CD4-positive, CD25-positive, alpha-beta regulatory T cell (primary cell): ENCODE measurements around the gene ATAD3B. TPM values are rescaled to one million over a fixed set of nuclear protein-coding genes. Genes with fewer than 3 reads are reported as not detected.
"Not testable (repeated sequence)": the region's sequence is repeated elsewhere in the genome, so short reads cannot be mapped to it uniquely, and the experiment has no call there.

Source experiments
- ATAC-seq, 2 donors: fragments of 150-1000 bp; cut with Tn5 transposase; one replicate each; pipeline ENCODE4 v1.10.0; 2021; ENCODE audit warnings: low read depth in 2 of 2, moderate number of reproducible peaks in 2 of 2, moderate library complexity in 1 of 2
- DNase-seq, 3 donors: peaks; one replicate each; pipeline versions ENCODE4 v3.0.0 to v3.0.0-alpha.2; 2012 to 2022; ENCODE audit warnings: mixed read lengths in 1 of 3
- H3K27ac ChIP-seq: one replicate; pipeline ENCODE4 v1.7.0; 2013; ENCODE audit warnings: mild to moderate bottlenecking, low read length; ENCODE audit not compliant: insufficient read depth, poor library complexity, severe bottlenecking
- H3K27me3 ChIP-seq: one replicate; pipeline ENCODE4 v1.7.0; 2013; ENCODE audit warnings: low read length; ENCODE audit not compliant: control insufficient read depth, insufficient read depth
- H3K36me3 ChIP-seq: one replicate; pipeline ENCODE4 v1.7.0; 2013; ENCODE audit warnings: mild to moderate bottlenecking, low read length, moderate library complexity; ENCODE audit not compliant: control insufficient read depth, insufficient read depth
- H3K4me1 ChIP-seq: 2 replicates; pipeline ENCODE4 v1.7.0; 2013; ENCODE audit warnings: mild to moderate bottlenecking, low read length; ENCODE audit not compliant: insufficient read depth, control insufficient read depth, poor library complexity, severe bottlenecking
- H3K4me3 ChIP-seq: one replicate; pipeline ENCODE4 v1.7.0; 2013; ENCODE audit warnings: low read depth, mild to moderate bottlenecking, low read length, moderate library complexity
- H3K9me3 ChIP-seq, 2 experiments: 1 replicate in 1 of 2; 2 replicates in 1 of 2; pipeline ENCODE4 v1.7.0; 2013; ENCODE audit warnings: low read length in 2 of 2, mild to moderate bottlenecking in 1 of 2, moderate library complexity in 1 of 2; ENCODE audit not compliant: control insufficient read depth in 2 of 2
- H3K27ac Mint-ChIP-seq, 3 donors: one replicate each; pipeline ENCODE4 v1.8.0; 2020 to 2022; ENCODE audit warnings: mild to moderate bottlenecking in 3 of 3, mixed read lengths in 3 of 3, moderate library complexity in 2 of 3
- H3K27me3 Mint-ChIP-seq: one replicate; pipeline ENCODE4 v1.8.0; 2022; ENCODE audit warnings: mild to moderate bottlenecking, mixed read lengths
- H3K36me3 Mint-ChIP-seq: one replicate; pipeline ENCODE4 v1.8.0; 2020; ENCODE audit warnings: mixed read lengths
- H3K4me1 Mint-ChIP-seq, 4 donors: one replicate each; pipeline ENCODE4 v1.8.0; 2020 to 2022; ENCODE audit warnings: mixed read lengths in 4 of 4, mild to moderate bottlenecking in 1 of 4
- H3K4me3 Mint-ChIP-seq, 4 donors: one replicate each; pipeline ENCODE4 v1.8.0; 2020 to 2022; ENCODE audit warnings: mild to moderate bottlenecking in 4 of 4, mixed read lengths in 4 of 4, moderate library complexity in 3 of 4
- H3K9me3 Mint-ChIP-seq, 7 donors: one replicate each; pipeline ENCODE4 v1.8.0; 2020 to 2022; ENCODE audit warnings: mixed read lengths in 7 of 7, mild to moderate bottlenecking in 3 of 7, moderate library complexity in 2 of 7
- polyA plus RNA-seq, 4 donors: library from polyadenylated mRNA; unstranded; fragments of 300-500 nt; fragmentation: Illumina TruSeq; gene quantifications; one replicate each; pipeline ENCODE4 v1.2.3, GENCODE V29; 2021
- total RNA-seq: library from RNA; stranded (reverse); gene quantifications from one replicate; pipeline ENCODE4 v1.2.3, GENCODE V29; 2022

The ATAD3B gene
- total and polyA plus RNA-seq, 5 donors from 2014 or later = 2.3 to 39.4 (median 3.6) TPM

GRCh38 chr1:1482856-1483255 lies 11.3 kb downstream of the ATAD3B start:
- peaks cover 24% of the 10 kb centered on the region for H3K36me3 ChIP-seq
- no peak overlapping the region for H3K27ac Mint-ChIP-seq
- no peak for DNase-seq

GRCh38 chr1:1483714-1484113 lies 12.1 kb downstream of the ATAD3B start:
- DNase-seq (no peak), ATAC-seq (no peak)
- Mint-ChIP-seq H3K9me3 (no peaks in the 10 kb centered on the region), H3K4me3 (no peak overlapping the region), H3K36me3 (peaks cover 6% of the 10 kb centered on the region), H3K4me1 (peaks cover 0 to 3% (median under 1%) of the 10 kb centered on the region in 4 donors), H3K27ac (peak overlapping the region in 1 of 3 donors; percentile 15), H3K27me3 (no peaks in the 10 kb centered on the region)
- Histone ChIP-seq H3K27me3 (no peaks in the 10 kb centered on the region), H3K4me3 (no peak overlapping the region), H3K36me3 (peaks cover 22% of the 10 kb centered on the region), H3K27ac (no peak overlapping the region), H3K9me3 (no peaks in the 10 kb centered on the region), H3K4me1 (no peaks in the 10 kb centered on the region)

More at GRCh38 chr1:1482856-1483255, 11.3 kb downstream of the ATAD3B start:
- no peak overlapping the region for H3K27ac ChIP-seq
- no peak for ATAC-seq
- Mint-ChIP-seq H3K36me3 (peaks cover 6% of the 10 kb centered on the region), H3K9me3 (no peaks in the 10 kb centered on the region), H3K4me1 (peaks cover 0 to 3% (median under 1%) of the 10 kb centered on the region in 4 donors), H3K27me3 (no peaks in the 10 kb centered on the region), H3K4me3 (no peak overlapping the region)
- H3K9me3 ChIP-seq = no peaks in the 10 kb centered on the region
- no peak overlapping the region for H3K4me3 ChIP-seq
- H3K4me1 ChIP-seq = no peaks in the 10 kb centered on the region
- H3K27me3 ChIP-seq = no peaks in the 10 kb centered on the region

- H3K9me3 ChIP-seq, H3K4me1 Mint-ChIP-seq, H3K27me3 Mint-ChIP-seq, ATAC-seq, H3K4me3 ChIP-seq, H3K9me3 Mint-ChIP-seq, H3K27ac Mint-ChIP-seq, H3K27ac ChIP-seq, H3K36me3 Mint-ChIP-seq, H3K4me3 Mint-ChIP-seq, H3K4me1 ChIP-seq, H3K27me3 ChIP-seq, DNase-seq: not testable (repeated sequence)
- H3K36me3 ChIP-seq = peaks cover 22% of the 10 kb centered on the region
Measured at GRCh38 chr1:1484976-1485750, 13.6 kb downstream of the ATAD3B start.

GRCh38 chr1:1485755-1486317 lies 14.3 kb downstream of the ATAD3B start:
- not testable (repeated sequence) for DNase-seq, H3K27me3 Mint-ChIP-seq, H3K9me3 Mint-ChIP-seq, ATAC-seq, H3K27ac ChIP-seq, H3K4me1 ChIP-seq, H3K4me3 Mint-ChIP-seq, H3K27me3 ChIP-seq, H3K27ac Mint-ChIP-seq, H3K4me1 Mint-ChIP-seq, H3K36me3 Mint-ChIP-seq, H3K4me3 ChIP-seq, H3K9me3 ChIP-seq
- peaks cover 23% of the 10 kb centered on the region for H3K36me3 ChIP-seq

GRCh38 chr1:1487701-1488100 lies 16.1 kb downstream of the ATAD3B start:
- Histone ChIP-seq H3K4me3 (no peak overlapping the region), H3K27ac (no peak overlapping the region), H3K27me3 (no peaks in the 10 kb centered on the region), H3K36me3 (peaks cover 31% of the 10 kb centered on the region), H3K9me3 (peaks cover 0 to 1% of the 10 kb centered on the region in 2 experiments), H3K4me1 (no peaks in the 10 kb centered on the region)
- DNase-seq = no peak
- Mint-ChIP-seq H3K4me1 (no peaks in the 10 kb centered on the region), H3K27ac (peak overlapping the region in 1 of 3 donors; percentile 60), H3K36me3 (peaks cover 7% of the 10 kb centered on the region), H3K4me3 (no peak overlapping the region), H3K27me3 (no peaks in the 10 kb centered on the region), H3K9me3 (peaks cover 0 to 2% (median 0%) of the 10 kb centered on the region in 7 donors)
- no peak for ATAC-seq

- H3K36me3 ChIP-seq = peaks cover 32% of the 10 kb centered on the region
- no peaks in the 10 kb centered on the region for H3K27me3 ChIP-seq
- peaks cover 17% of the 10 kb centered on the region for H3K36me3 Mint-ChIP-seq
- ATAC-seq (no peak), DNase-seq (no peak)
- no peak overlapping the region for H3K4me3 Mint-ChIP-seq
- H3K27ac ChIP-seq = no peak overlapping the region
- H3K9me3 ChIP-seq = peaks cover 0 to 13% of the 10 kb centered on the region in 2 experiments
- no peak overlapping the region for H3K27ac Mint-ChIP-seq
- H3K9me3 Mint-ChIP-seq = peaks cover 0 to 10% (median 6%) of the 10 kb centered on the region in 7 donors
- no peaks in the 10 kb centered on the region for H3K4me1 ChIP-seq
- no peak overlapping the region for H3K4me3 ChIP-seq
- H3K27me3 Mint-ChIP-seq = no peaks in the 10 kb centered on the region
- no peaks in the 10 kb centered on the region for H3K4me1 Mint-ChIP-seq
Measured at GRCh38 chr1:1489231-1489630, 17.7 kb downstream of the ATAD3B start.

- H3K27me3 ChIP-seq = no peaks in the 10 kb centered on the region
- Mint-ChIP-seq H3K4me1 (no peaks in the 10 kb centered on the region), H3K27ac (no peak overlapping the region), H3K9me3 (peaks cover 0 to 10% (median 6%) of the 10 kb centered on the region in 7 donors), H3K36me3 (peaks cover 17% of the 10 kb centered on the region), H3K27me3 (no peaks in the 10 kb centered on the region), H3K4me3 (no peak overlapping the region)
- no peak for DNase-seq
- no peak overlapping the region for H3K27ac ChIP-seq
- no peak overlapping the region for H3K4me3 ChIP-seq
- no peaks in the 10 kb centered on the region for H3K4me1 ChIP-seq
- H3K36me3 ChIP-seq = peaks cover 32% of the 10 kb centered on the region
- H3K9me3 ChIP-seq = peaks cover 0 to 13% of the 10 kb centered on the region in 2 experiments
- ATAC-seq = no peak
Measured at GRCh38 chr1:1489861-1490260, 18.3 kb downstream of the ATAD3B start.
